ENCODE data around the gene GRK2.

GRK2 gene

DNA sequence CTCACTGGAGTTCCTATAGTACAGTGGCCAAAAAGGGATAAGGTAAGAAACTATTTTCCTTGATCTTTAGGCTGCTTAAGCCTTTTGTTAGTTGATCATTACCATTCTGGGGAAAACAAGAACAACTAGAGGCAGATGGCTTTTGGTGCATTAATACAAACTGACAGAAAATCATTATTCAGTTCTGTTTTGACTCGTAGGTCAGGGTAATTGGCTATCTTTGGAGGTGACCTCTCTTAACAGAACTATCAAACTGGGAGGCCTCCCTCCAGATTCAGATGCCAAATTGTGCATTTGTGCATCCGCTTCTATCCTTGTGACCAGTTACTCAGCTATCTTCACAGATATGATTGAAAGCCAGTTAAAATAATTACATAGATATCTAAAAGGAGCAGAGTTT, 23.2 kb upstream of the GRK2 start:
- Histone ChIP-seq H3K27me3 (no peaks in the 10 kb centered on the region), H3K9me3 (no peaks in the 10 kb centered on the region), H3K36me3 (peaks cover 59% of the 10 kb centered on the region), H3K4me1 (ENCODE audit: control insufficient read depth in 1 of 2, insufficient read depth in 1 of 2, low read depth in 1 of 2, low read length in 1 of 2) (peaks cover 36 to 40% of the 10 kb centered on the region in 2 experiments), H3K27ac (no peak overlapping the region), H3K4me3 (ENCODE audit: low read depth in 1 of 2, low read length in 1 of 2) (no peak overlapping the region)
- TF ChIP-seq, protein P1, sequence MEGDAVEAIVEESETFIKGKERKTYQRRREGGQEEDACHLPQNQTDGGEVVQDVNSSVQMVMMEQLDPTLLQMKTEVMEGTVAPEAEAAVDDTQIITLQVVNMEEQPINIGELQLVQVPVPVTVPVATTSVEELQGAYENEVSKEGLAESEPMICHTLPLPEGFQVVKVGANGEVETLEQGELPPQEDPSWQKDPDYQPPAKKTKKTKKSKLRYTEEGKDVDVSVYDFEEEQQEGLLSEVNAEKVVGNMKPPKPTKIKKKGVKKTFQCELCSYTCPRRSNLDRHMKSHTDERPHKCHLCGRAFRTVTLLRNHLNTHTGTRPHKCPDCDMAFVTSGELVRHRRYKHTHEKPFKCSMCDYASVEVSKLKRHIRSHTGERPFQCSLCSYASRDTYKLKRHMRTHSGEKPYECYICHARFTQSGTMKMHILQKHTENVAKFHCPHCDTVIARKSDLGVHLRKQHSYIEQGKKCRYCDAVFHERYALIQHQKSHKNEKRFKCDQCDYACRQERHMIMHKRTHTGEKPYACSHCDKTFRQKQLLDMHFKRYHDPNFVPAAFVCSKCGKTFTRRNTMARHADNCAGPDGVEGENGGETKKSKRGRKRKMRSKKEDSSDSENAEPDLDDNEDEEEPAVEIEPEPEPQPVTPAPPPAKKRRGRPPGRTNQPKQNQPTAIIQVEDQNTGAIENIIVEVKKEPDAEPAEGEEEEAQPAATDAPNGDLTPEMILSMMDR (IDR thresholded peaks at IDR 0.05): no peak

DNA sequence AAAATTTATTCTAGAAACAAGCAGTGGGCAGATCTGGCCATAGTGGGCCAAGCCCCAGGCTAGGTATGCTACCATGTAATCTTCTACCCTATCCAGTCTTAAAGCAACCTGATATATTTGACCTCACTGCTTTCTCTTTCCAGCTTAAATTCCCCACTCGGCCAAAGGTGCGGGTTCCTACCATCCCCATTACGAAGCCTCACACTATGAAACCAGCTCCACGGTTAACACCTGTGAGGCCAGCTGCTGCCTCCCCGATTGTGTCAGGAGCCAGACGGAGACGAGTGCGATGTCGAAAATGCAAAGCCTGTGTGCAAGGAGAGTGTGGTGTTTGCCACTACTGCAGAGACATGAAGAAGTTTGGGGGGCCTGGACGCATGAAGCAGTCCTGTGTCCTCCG, 21.2 kb upstream of the GRK2 start:
- Histone ChIP-seq H3K4me1 (ENCODE audit: control insufficient read depth in 1 of 2, insufficient read depth in 1 of 2, low read depth in 1 of 2, low read length in 1 of 2) (peaks cover 19 to 20% of the 10 kb centered on the region in 2 experiments), H3K9me3 (no peaks in the 10 kb centered on the region), H3K27me3 (no peaks in the 10 kb centered on the region), H3K4me3 (ENCODE audit: low read depth in 1 of 2, low read length in 1 of 2) (no peak overlapping the region), H3K27ac (no peak overlapping the region), H3K36me3 (peaks cover 79% of the 10 kb centered on the region)
- TF ChIP-seq, protein P1 (IDR thresholded peaks at IDR 0.05): no peak

DNA sequence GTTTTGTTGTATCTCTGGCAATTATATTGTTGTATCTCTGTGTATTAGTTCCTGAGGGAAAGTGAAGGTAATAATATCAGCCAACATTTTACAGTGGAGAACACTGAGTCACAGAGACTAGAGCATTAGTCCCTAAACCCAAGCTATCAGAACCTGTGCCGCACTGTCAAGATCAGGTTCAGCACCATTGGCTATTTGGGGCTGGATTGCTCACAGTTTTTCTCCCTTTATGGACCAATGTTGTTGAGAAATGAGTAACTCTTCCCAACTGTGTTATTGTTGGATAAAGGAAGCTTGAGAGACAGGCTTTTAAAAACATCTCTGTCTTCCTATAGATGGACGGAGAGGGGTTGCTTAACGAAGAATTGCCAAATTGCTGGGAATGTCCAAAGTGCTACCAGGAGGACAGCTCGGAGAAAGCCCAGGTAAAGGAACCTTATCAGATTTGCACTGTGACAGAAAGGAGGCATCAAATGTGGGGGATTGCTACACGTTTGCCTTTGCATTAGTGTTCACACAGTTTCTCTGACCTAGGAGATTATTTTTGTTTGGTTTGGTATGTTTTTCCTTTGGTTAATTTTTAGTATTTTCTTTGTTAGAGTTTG, 18.2 kb upstream of the GRK2 start:
- H3K9me3 ChIP-seq: no peaks in the 10 kb centered on the region
- no peaks in the 10 kb centered on the region for H3K27me3 ChIP-seq
- peaks cover 98% of the 10 kb centered on the region for H3K36me3 ChIP-seq
- TF ChIP-seq, protein P1 (IDR thresholded peaks at IDR 0.05): no peak
- H3K4me3 ChIP-seq (ENCODE audit: low read depth in 1 of 2, low read length in 1 of 2): no peak overlapping the region
- H3K4me1 ChIP-seq (ENCODE audit: control insufficient read depth in 1 of 2, insufficient read depth in 1 of 2, low read depth in 1 of 2, low read length in 1 of 2): no peaks in the 10 kb centered on the region
- H3K27ac ChIP-seq: no peak overlapping the region

DNA sequence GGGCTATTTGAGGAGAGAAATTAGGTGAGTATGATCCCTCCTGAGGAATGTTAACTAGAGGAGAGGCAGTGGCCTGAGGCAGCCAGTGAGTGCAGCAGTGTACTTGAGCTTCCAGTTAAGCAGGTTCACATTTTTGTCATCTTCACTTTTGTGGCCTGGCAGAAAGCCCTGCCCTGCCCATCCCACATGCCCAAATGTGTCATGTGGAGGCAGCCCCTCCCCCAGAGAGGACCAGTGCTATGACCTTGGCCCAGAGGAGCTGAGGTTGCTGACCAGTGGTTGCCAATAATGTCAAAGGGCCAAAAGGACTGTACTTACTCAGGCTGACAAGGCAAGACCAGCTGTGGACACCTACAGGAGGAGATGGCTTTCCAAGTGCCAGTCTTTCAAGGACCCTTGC, 17.6 kb upstream of the GRK2 start:
- no peak overlapping the region for H3K27ac ChIP-seq
- TF ChIP-seq, protein P1 (IDR thresholded peaks at IDR 0.05): no peak
- no peaks in the 10 kb centered on the region for H3K9me3 ChIP-seq
- no peaks in the 10 kb centered on the region for H3K27me3 ChIP-seq
- H3K36me3 ChIP-seq: peaks cover 98% of the 10 kb centered on the region
- H3K4me3 ChIP-seq (ENCODE audit: low read depth in 1 of 2, low read length in 1 of 2): no peak overlapping the region
- H3K4me1 ChIP-seq (ENCODE audit: control insufficient read depth in 1 of 2, insufficient read depth in 1 of 2, low read depth in 1 of 2, low read length in 1 of 2): no peaks in the 10 kb centered on the region

DNA sequence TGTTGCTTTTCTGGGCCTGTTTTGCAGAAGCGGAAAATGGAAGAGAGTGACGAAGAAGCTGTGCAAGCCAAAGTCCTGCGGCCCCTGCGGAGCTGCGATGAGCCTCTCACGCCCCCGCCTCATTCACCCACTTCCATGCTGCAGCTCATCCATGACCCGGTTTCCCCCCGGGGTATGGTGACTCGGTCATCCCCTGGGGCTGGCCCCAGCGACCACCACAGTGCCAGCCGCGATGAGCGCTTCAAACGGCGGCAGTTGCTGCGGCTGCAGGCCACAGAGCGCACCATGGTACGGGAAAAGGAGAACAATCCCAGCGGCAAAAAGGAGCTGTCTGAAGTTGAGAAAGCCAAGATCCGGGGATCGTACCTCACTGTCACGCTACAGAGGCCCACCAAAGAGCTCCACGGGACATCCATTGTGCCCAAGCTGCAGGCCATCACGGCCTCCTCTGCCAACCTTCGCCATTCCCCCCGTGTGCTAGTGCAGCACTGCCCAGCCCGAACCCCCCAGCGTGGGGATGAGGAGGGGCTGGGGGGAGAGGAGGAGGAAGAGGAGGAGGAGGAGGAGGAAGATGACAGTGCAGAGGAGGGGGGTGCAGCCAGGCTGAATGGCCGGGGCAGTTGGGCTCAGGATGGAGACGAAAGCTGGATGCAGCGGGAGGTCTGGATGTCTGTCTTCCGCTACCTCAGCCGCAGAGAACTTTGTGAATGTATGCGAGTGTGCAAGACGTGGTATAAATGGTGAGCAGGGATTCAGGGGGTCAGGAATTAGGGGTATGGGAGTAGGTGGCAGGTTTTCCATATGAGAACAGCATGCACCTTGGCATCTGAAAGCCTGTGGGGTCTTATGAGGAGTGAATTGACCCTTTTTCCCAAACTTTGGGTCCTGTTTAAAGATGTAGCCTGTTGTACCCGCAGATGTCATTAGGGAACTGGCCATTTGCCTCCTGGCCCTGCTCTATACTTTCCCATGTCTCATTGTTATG, 15.9 kb upstream of the GRK2 start:
- H3K4me1 ChIP-seq (ENCODE audit: control insufficient read depth in 1 of 2, insufficient read depth in 1 of 2, low read depth in 1 of 2, low read length in 1 of 2): no peaks in the 10 kb centered on the region
- H3K9me3 ChIP-seq: no peaks in the 10 kb centered on the region
- H3K36me3 ChIP-seq: peaks cover 98% of the 10 kb centered on the region
- TF ChIP-seq, protein P1 (IDR thresholded peaks at IDR 0.05): no peak
- no peak overlapping the region for H3K4me3 ChIP-seq (ENCODE audit: low read depth in 1 of 2, low read length in 1 of 2)
- no peak overlapping the region for H3K27ac ChIP-seq
- no peaks in the 10 kb centered on the region for H3K27me3 ChIP-seq
